A549 (cell line): ENCODE data around the gene DMRT1. TPM values are rescaled to one million over a fixed set of nuclear protein-coding genes. Genes with fewer than 3 reads are reported as not detected.

ENCODE experiments used
- ATAC-seq, 2 experiments: fragments of 200-7000 bp in 1 of 2; fragments of >200 bp in 1 of 2; cut with Nextera tagmentation in 1 of 2; cut with Tn5 transposase in 1 of 2; 3 replicates each; pipeline versions ENCODE4 v1.8.0 to v1.9.1; 2018 to 2020; ENCODE audit warnings: mild to moderate bottlenecking in 1 of 2, moderate library complexity in 1 of 2
- CTCF ChIA-PET: fragments of 300-600 bp; sonication (Branson Sonifier 250); formaldehyde crosslinking; extraction: SDS; loops from one replicate; lab custom pipeline; 2021; ENCODE audit warnings: antibody characterized with exemption, inconsistent platforms; lab: Yijun Ruan, JAX
- POLR2A ChIA-PET: fragments of 350-600 bp; formaldehyde crosslinking; extraction: SDS; loops from one replicate; lab custom pipeline; 2021; ENCODE audit warnings: antibody characterized with exemption, inconsistent platforms; lab: Yijun Ruan, JAX
- DNase-seq, 2 experiments: peaks; one replicate each; pipeline versions ENCODE4 v3.0.0 to v3.0.0-alpha.2; 2011 to 2016; ENCODE audit warnings: low read depth in 1 of 2, low spot score in 1 of 2
- FAIRE-seq: peaks from 2 replicates; lab custom pipeline; 2011; peaks lifted over from hg19 to GRCh38; lab: Jason Lieb, UNC
- H3K27ac ChIP-seq, 2 experiments: fragments of >200 bp; sonication (Bioruptor Twin); formaldehyde crosslinking; 3 replicates each; pipeline ENCODE4 v1.5.1; 2016 to 2017
- H3K4me1 ChIP-seq: fragments of >200 bp; sonication (Bioruptor Twin); formaldehyde crosslinking; 3 replicates; pipeline ENCODE4 v1.6.1; 2016
- H3K4me2 ChIP-seq: fragments of >200 bp; sonication (Bioruptor Twin); formaldehyde crosslinking; 3 replicates; pipeline ENCODE4 v1.6.1; 2016
- H3K4me3 ChIP-seq: fragments of >200 bp; sonication (Bioruptor Twin); formaldehyde crosslinking; 3 replicates; pipeline ENCODE4 v1.5.1; 2016
- H3K9me3 ChIP-seq: fragments of >200 bp; sonication (Bioruptor Twin); formaldehyde crosslinking; 3 replicates; pipeline ENCODE4 v1.6.1; 2016
- CBX2 ChIP-seq: fragments of 200-600 bp; sonication (generic); IDR thresholded peaks from 2 replicates; pipeline ENCODE4 v1.6.1; 2016; ENCODE audit warnings: low read depth, mild to moderate bottlenecking, borderline replicate concordance
- CBX8 ChIP-seq: fragments of 200-600 bp; sonication (generic); IDR thresholded peaks from 2 replicates; pipeline ENCODE4 v1.6.1; 2016
- CEBPB ChIP-seq, 2 experiments: fragments of >200 bp in 1 of 2; sonication (Bioruptor Twin) in 1 of 2; formaldehyde crosslinking in 1 of 2; IDR thresholded peaks; 2 replicates each; pipeline ENCODE4 v1.6.1; 2012 to 2016
- CHD2 ChIP-seq: fragments of 150-350 bp; IDR thresholded peaks from 2 replicates; pipeline ENCODE4 v1.6.1; 2014; ENCODE audit warnings: low read length; ENCODE audit not compliant: partially characterized antibody
- EHMT2 ChIP-seq: fragments of 200-600 bp; sonication (generic); IDR thresholded peaks from 2 replicates; pipeline ENCODE4 v1.6.1; 2016; ENCODE audit warnings: antibody characterized with exemption, low read depth, mild to moderate bottlenecking, moderate library complexity
- ESRRA ChIP-seq: fragments of 150-350 bp; IDR thresholded peaks from 2 replicates; pipeline ENCODE4 v1.6.1; 2014; ENCODE audit warnings: mild to moderate bottlenecking, low read length, borderline replicate concordance
- HEYL ChIP-seq: fragments of 250-450 bp; sonication (Bioruptor Pico); IDR thresholded peaks from 2 replicates; pipeline ENCODE4 v1.8.0; 2021; ENCODE audit warnings: mild to moderate bottlenecking, moderate library complexity
- HOXB5 ChIP-seq: fragments of 250-450 bp; sonication (Bioruptor Pico); IDR thresholded peaks from 2 replicates; pipeline ENCODE4 v1.5.0; 2020; ENCODE audit warnings: mild to moderate bottlenecking, moderate library complexity
- JUN ChIP-seq, 2 experiments: fragments of >200 bp; sonication (Bioruptor Twin); formaldehyde crosslinking; IDR thresholded peaks; 2 replicates in 1 of 2; 3 replicates in 1 of 2; pipeline ENCODE4 v1.6.1; 2016 to 2017
- JUNB ChIP-seq: fragments of >200 bp; sonication (Bioruptor Twin); formaldehyde crosslinking; IDR thresholded peaks from 2 replicates; pipeline ENCODE4 v1.6.1; 2016
- KDM1A ChIP-seq: fragments of 200-600 bp; sonication (generic); IDR thresholded peaks from 2 replicates; pipeline ENCODE4 v1.6.1; 2016; ENCODE audit warnings: low read depth, mild to moderate bottlenecking
- KDM5A ChIP-seq: fragments of 200-600 bp; sonication (generic); IDR thresholded peaks from 2 replicates; pipeline ENCODE4 v1.6.1; 2016; ENCODE audit warnings: antibody characterized with exemption, mild to moderate bottlenecking
- MAFK ChIP-seq: fragments of 450-650 bp; IDR thresholded peaks from 2 replicates; pipeline ENCODE4 v1.6.1; 2014; ENCODE audit not compliant: partially characterized antibody
- MYC ChIP-seq: IDR thresholded peaks from 2 replicates; pipeline ENCODE4 v1.6.1; 2012; ENCODE audit warnings: mild to moderate bottlenecking, inconsistent platforms, low read length, improper control_type of control experiment, borderline replicate concordance
- NFE2L2 ChIP-seq: fragments of 150-350 bp; conservative IDR thresholded peaks from 2 replicates; pipeline ENCODE4 v1.6.1; 2014; ENCODE audit warnings: low read length
- NR3C1 ChIP-seq: fragments of >200 bp; sonication (Bioruptor Twin); formaldehyde crosslinking; IDR thresholded peaks from 3 replicates; pipeline ENCODE4 v1.6.1; 2017
- POLR2AphosphoS2 ChIP-seq: conservative IDR thresholded peaks from 2 replicates; pipeline ENCODE4 v1.6.1; 2012; ENCODE audit warnings: low read length, improper control_type of control experiment, inconsistent platforms
- RAD21 ChIP-seq, 2 experiments: fragments of >200 bp in 1 of 2; sonication (Bioruptor Twin) in 1 of 2; formaldehyde crosslinking in 1 of 2; IDR thresholded peaks in 1 of 2; conservative IDR thresholded peaks in 1 of 2; 2 replicates in 1 of 2; 3 replicates in 1 of 2; pipeline ENCODE4 v1.6.1; 2012 to 2018; ENCODE audit warnings: inconsistent platforms in 1 of 2
- RFX5 ChIP-seq: fragments of 450-650 bp; IDR thresholded peaks from 2 replicates; pipeline ENCODE4 v1.7.1; 2014; ENCODE audit warnings: antibody characterized with exemption, mild to moderate bottlenecking, moderate library complexity
- TFCP2L1 ChIP-seq: fragments of 250-450 bp; sonication (Bioruptor Pico); IDR thresholded peaks from 2 replicates; pipeline ENCODE4 v1.5.0; 2021; ENCODE audit warnings: mild to moderate bottlenecking
- ZC3H11A ChIP-seq: fragments of 450-650 bp; IDR thresholded peaks from 2 replicates; pipeline ENCODE4 v1.6.1; 2014; ENCODE audit warnings: antibody characterized with exemption, mild to moderate bottlenecking
- ZSCAN20 ChIP-seq: fragments of 250-450 bp; sonication (Bioruptor Pico); IDR thresholded peaks from 2 replicates; pipeline ENCODE4 v1.8.0; 2022; ENCODE audit warnings: mild to moderate bottlenecking, moderate library complexity
- WGBS: methylation state at CpG from one replicate; pipeline ENCODE4 v1.1.6; 2017; ENCODE audit errors: missing lambda C conversion rate; 5-methylcytosine and 5-hydroxymethylcytosine counted together
- polyA plus RNA-seq, 4 experiments: library from polyadenylated mRNA; depleted of rRNA in 3 of 4; stranded (reverse); fragments of >200 nt; fragmentation: RNase III in 1 of 4; extraction: RNeasy Plus Mini Kit Qiagen cat#74134 plus additional on column Dnase treatment in 1 of 4; gene quantifications; 2 replicates in 3 of 4; 3 replicates in 1 of 4; pipeline ENCODE4 v1.2.3, GENCODE V29; 2011 to 2017
- TF ChIP-seq, protein P1 (sequence below): IDR thresholded peaks from 2 replicates; pipeline ENCODE4 v1.6.1; 2012; ENCODE audit warnings: low read depth, borderline replicate concordance
- TF ChIP-seq, protein P2 (sequence below): fragments of 250-450 bp; sonication (Bioruptor Pico); IDR thresholded peaks from 2 replicates; pipeline ENCODE4 v1.5.0; 2021; ENCODE audit warnings: mild to moderate bottlenecking, moderate library complexity, borderline replicate concordance
- TF ChIP-seq, protein P3 (sequence below): fragments of >200 bp; sonication (Bioruptor Twin); formaldehyde crosslinking; IDR thresholded peaks from 3 replicates; pipeline ENCODE4 v1.6.1; 2016
- TF ChIP-seq, protein P4 (sequence below): fragments of 450-650 bp; IDR thresholded peaks from 2 replicates; pipeline ENCODE4 v1.6.1; 2014; ENCODE audit warnings: antibody characterized with exemption
- TF ChIP-seq, protein P5 (sequence below): IDR thresholded peaks from 2 replicates; pipeline ENCODE4 v1.6.1; 2012

DMRT1 gene
- polyA plus RNA-seq, 2 of the 4 experiments (the other 2 are of a cell fraction) = not detected

DNA sequence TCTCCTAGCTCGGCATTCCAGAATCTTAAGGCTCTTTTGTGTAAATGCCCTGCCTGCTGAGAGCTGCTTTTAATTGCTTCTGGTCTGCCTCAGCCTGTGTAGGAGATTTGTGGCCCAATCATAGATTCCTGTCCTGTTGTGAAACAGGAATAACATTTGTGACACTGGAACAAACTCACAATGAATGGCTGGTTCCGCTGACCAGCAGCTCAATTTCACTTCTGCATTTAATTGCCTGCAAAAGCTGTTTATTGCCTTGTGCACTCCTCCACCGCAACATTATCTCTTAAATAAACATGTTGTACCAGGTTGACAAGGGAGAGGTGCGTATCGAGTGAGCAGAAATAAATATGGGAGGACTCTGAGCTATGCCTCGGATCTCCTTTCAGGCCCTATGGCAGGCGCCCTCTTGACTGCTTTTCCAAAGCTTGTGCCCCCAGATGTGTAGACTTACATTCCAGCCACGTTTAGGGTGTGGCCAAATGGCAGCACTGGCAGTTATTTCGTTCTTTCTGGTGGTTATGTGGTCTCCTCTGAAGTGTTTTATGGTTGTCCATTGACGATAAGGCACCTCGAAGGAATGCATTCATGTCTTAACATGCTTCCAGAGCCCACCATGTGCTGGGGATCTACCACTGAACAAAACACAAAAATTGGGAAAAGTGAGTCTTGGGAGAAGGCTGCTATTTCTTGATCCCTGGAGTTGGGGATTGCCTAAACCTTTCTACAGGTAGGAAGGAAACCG lies 58.1 kb downstream of the DMRT1 start:
- no peak for ATAC-seq

DNA sequence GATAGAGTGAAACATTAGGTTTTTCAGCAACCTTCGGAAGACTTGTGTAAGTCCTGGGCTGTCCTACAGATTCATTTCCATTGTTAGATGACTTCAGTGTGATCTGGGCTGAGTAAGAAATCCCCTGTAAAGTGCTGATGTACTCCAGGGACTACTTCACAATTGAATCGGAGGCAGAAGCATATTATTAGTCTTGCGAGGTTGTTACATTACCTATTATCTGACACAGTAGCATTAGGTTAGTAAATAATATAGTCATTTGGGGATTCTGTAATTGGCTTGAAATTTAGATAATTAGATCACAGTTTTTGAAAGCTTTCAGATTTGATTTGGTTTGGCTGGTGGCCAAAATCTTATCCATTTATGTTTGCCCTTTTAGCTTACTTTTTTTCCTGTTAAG lies 62.4 kb downstream of the DMRT1 start:
- H3K4me1 ChIP-seq = no peaks in the 10 kb centered on the region
- TF ChIP-seq, protein P1, sequence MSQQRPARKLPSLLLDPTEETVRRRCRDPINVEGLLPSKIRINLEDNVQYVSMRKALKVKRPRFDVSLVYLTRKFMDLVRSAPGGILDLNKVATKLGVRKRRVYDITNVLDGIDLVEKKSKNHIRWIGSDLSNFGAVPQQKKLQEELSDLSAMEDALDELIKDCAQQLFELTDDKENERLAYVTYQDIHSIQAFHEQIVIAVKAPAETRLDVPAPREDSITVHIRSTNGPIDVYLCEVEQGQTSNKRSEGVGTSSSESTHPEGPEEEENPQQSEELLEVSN = no peak
- no peak for TF ChIP-seq KDM5A
- no peak for TF ChIP-seq ESRRA
- no peak for TF ChIP-seq POLR2AphosphoS2
- no peak for TF ChIP-seq EHMT2
- TF ChIP-seq NR3C1 = no peak
- TF ChIP-seq, protein P2, sequence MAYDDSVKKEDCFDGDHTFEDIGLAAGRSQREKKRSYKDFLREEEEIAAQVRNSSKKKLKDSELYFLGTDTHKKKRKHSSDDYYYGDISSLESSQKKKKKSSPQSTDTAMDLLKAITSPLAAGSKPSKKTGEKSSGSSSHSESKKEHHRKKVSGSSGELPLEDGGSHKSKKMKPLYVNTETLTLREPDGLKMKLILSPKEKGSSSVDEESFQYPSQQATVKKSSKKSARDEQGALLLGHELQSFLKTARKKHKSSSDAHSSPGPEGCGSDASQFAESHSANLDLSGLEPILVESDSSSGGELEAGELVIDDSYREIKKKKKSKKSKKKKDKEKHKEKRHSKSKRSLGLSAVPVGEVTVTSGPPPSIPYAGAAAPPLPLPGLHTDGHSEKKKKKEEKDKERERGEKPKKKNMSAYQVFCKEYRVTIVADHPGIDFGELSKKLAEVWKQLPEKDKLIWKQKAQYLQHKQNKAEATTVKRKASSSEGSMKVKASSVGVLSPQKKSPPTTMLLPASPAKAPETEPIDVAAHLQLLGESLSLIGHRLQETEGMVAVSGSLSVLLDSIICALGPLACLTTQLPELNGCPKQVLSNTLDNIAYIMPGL (CRISPR knock-in tag) = no peak
- TF ChIP-seq CBX8 = no peak
- no peak for TF ChIP-seq JUNB
- TF ChIP-seq JUN (IDR thresholded peaks at IDR 0.05) = no peak
- no peak for TF ChIP-seq MAFK
- no peak for TF ChIP-seq RAD21 (conservative IDR thresholded peaks at IDR 0.05 in 1 of 2, IDR thresholded peaks at IDR 0.05 in 1 of 2)
- no peak for TF ChIP-seq ZSCAN20 (CRISPR knock-in tag)
- no peak for TF ChIP-seq HOXB5 (CRISPR knock-in tag)
- no peak for TF ChIP-seq MYC
- 49% methylated on average over 3 of the region's 3 CpGs for WGBS
- no peak overlapping the region for H3K4me3 ChIP-seq
- H3K9me3 ChIP-seq = no peaks in the 10 kb centered on the region
- POLR2A ChIA-PET = interaction anchor here (0.7 kb wide), 1 partner anchor 99 kb away, joined by 7 read pairs; no protein-coding TSS in a partner anchor
- CTCF ChIA-PET = interaction anchor here (0.7 to 1.9 kb wide), 4 partner anchors 10 to 556 kb away, joined by 3 to 8 read pairs (median 4); no protein-coding TSS in a partner anchor
- FAIRE-seq (no peak), ATAC-seq (no peak), DNase-seq (no peak)
- H3K4me2 ChIP-seq = no peak overlapping the region
- H3K27ac ChIP-seq = no peak overlapping the region

More for the DNA sequence above, 58.1 kb downstream of the DMRT1 start:
- no peaks in the 10 kb centered on the region for H3K9me3 ChIP-seq
- H3K4me1 ChIP-seq = no peaks in the 10 kb centered on the region
- no peak overlapping the region for H3K4me2 ChIP-seq
- DNase-seq = no peak
- ChIA-PET CTCF (interaction anchor here (0.7 to 2.9 kb wide), 3 partner anchors 105 to 110 kb away, joined by 3 to 8 read pairs (median 8); no protein-coding TSS in a partner anchor), POLR2A (no interaction called here)
- 42% methylated on average over 12 of the region's 12 CpGs for WGBS
- H3K27ac ChIP-seq = no peak overlapping the region
- H3K4me3 ChIP-seq = no peak overlapping the region
- no peak for TF ChIP-seq NFE2L2
- TF ChIP-seq JUN (IDR thresholded peaks at IDR 0.05) = no peak
- no peak for TF ChIP-seq RFX5
- TF ChIP-seq CHD2 = no peak
- TF ChIP-seq, protein P3, sequence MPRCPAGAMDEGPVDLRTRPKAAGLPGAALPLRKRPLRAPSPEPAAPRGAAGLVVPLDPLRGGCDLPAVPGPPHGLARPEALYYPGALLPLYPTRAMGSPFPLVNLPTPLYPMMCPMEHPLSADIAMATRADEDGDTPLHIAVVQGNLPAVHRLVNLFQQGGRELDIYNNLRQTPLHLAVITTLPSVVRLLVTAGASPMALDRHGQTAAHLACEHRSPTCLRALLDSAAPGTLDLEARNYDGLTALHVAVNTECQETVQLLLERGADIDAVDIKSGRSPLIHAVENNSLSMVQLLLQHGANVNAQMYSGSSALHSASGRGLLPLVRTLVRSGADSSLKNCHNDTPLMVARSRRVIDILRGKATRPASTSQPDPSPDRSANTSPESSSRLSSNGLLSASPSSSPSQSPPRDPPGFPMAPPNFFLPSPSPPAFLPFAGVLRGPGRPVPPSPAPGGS = no peak
- no peak for TF ChIP-seq TFCP2L1
- TF ChIP-seq, protein P4, sequence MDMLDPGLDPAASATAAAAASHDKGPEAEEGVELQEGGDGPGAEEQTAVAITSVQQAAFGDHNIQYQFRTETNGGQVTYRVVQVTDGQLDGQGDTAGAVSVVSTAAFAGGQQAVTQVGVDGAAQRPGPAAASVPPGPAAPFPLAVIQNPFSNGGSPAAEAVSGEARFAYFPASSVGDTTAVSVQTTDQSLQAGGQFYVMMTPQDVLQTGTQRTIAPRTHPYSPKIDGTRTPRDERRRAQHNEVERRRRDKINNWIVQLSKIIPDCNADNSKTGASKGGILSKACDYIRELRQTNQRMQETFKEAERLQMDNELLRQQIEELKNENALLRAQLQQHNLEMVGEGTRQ = no peak
- no peak for TF ChIP-seq ESRRA
- TF ChIP-seq, protein P5, sequence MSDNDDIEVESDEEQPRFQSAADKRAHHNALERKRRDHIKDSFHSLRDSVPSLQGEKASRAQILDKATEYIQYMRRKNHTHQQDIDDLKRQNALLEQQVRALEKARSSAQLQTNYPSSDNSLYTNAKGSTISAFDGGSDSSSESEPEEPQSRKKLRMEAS = no peak
- TF ChIP-seq CBX2 = no peak
- TF ChIP-seq ZC3H11A = no peak
- no peak for TF ChIP-seq KDM1A
- no peak for TF ChIP-seq CEBPB (IDR thresholded peaks at IDR 0.05)
- TF ChIP-seq HEYL (CRISPR knock-in tag) = no peak
- no peak for TF ChIP-seq MAFK
- no peak for TF ChIP-seq KDM5A
- FAIRE-seq = no peak
